ENCODE results near the gene CDH4. TPM values are rescaled to one million over a fixed set of nuclear protein-coding genes. Genes with fewer than 3 reads are reported as not detected.

The CDH4 gene
- polyA plus RNA-seq, 1 experiment: 1.5 TPM

GRCh38 chr20:61929561-61929960 is 677.5 kb downstream of the CDH4 start:
- TF ChIP-seq, protein P1, sequence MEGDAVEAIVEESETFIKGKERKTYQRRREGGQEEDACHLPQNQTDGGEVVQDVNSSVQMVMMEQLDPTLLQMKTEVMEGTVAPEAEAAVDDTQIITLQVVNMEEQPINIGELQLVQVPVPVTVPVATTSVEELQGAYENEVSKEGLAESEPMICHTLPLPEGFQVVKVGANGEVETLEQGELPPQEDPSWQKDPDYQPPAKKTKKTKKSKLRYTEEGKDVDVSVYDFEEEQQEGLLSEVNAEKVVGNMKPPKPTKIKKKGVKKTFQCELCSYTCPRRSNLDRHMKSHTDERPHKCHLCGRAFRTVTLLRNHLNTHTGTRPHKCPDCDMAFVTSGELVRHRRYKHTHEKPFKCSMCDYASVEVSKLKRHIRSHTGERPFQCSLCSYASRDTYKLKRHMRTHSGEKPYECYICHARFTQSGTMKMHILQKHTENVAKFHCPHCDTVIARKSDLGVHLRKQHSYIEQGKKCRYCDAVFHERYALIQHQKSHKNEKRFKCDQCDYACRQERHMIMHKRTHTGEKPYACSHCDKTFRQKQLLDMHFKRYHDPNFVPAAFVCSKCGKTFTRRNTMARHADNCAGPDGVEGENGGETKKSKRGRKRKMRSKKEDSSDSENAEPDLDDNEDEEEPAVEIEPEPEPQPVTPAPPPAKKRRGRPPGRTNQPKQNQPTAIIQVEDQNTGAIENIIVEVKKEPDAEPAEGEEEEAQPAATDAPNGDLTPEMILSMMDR (IDR thresholded peaks at IDR 0.05; ENCODE audit: insufficient read depth, low read depth, low read length): no peak
- POLR2A ChIA-PET: no interaction called here
- Histone ChIP-seq H3K4me3 (ENCODE audit: low read depth, low read length) (no peak overlapping the region), H3K36me3 (ENCODE audit: control insufficient read depth, insufficient read depth, low read length) (no peaks in the 10 kb centered on the region), H3K27me3 (ENCODE audit: control insufficient read depth, insufficient read depth, low read length) (no peaks in the 10 kb centered on the region)
- no peak for DNase-seq (ENCODE audit: low read depth)
- CTCF ChIA-PET: no interaction called here

DNA sequence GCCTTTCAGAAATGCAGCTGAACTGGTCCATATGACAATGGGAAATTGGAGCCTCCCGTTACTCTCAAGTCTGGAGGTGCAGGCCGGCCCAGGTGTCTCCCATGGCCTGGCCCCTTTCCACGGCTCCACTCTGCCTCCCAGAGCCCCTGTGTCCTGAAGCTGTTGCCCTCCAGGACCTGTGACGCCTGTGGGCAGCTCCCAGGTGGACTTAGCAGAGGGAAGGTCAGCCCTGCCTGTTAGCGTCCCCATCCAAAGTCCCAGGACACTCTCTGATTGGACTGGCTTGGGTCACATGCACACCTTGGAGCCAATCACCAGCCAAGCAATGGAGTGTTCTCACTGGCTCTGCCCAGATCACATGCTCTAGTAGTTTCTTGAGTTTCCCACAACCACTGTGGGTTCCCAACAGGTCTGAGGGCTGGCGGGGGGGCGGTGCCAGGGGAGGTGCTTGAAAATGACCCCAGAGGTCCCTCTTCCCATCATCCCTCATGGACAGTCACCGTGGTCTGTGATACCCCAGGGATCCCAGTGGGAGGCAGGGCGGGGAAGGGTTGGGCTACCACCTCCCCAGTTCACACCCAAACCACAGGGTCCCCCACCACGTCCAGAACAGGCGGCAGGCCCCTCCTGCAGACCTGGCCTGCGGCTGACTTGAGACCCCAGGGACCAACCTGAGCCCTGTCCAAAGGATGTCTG is 678.1 kb downstream of the CDH4 start:
- no peaks in the 10 kb centered on the region for H3K27me3 ChIP-seq (ENCODE audit: control insufficient read depth, insufficient read depth, low read length)
- ChIA-PET CTCF (no interaction called here), POLR2A (no interaction called here)
- TF ChIP-seq, protein P1 (IDR thresholded peaks at IDR 0.05; ENCODE audit: insufficient read depth, low read depth, low read length): no peak
- DNase-seq (ENCODE audit: low read depth): no peak
- H3K4me3 ChIP-seq (ENCODE audit: low read depth, low read length): no peak overlapping the region
- H3K36me3 ChIP-seq (ENCODE audit: control insufficient read depth, insufficient read depth, low read length): no peaks in the 10 kb centered on the region

DNA sequence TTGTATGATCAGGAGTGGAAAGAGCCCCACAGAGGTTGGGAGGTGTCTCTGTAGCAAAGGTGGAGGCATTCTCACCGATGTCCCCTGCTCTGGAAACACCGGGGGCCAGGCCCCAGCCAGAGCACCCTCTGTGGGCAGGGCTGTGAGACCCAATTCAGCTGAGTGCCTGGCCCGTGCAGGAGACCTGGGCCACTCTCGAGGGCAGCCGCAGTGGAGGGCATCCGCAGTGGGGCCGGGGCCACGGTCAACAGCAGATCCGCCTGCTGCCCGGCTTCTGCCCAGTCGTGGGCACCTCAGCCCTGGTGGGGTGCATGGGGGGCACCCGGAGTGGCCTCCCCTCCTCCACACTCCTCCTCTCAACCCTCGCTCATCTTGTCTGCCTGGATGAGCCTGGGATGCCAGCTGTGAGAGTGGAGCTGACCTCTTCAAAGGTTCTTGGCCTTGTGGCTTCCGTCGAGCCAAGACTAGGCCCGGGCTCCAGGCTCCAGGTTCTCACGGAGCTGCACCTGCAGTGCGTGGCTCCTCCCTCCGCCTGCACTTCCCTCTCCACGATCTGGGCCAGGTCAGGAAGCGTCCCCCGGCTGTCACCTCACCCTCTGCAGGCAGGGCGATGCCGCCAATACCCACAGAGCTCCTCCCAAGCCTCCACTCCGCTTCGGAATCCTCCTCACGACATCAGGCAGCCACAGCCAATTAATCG is 678.9 kb downstream of the CDH4 start:
- ChIA-PET POLR2A (no interaction called here), CTCF (no interaction called here)
- TF ChIP-seq, protein P1 (IDR thresholded peaks at IDR 0.05; ENCODE audit: insufficient read depth, low read depth, low read length): no peak
- DNase-seq (ENCODE audit: low read depth): no peak
- Histone ChIP-seq H3K36me3 (ENCODE audit: control insufficient read depth, insufficient read depth, low read length) (no peaks in the 10 kb centered on the region), H3K4me3 (ENCODE audit: low read depth, low read length) (no peak overlapping the region), H3K27me3 (ENCODE audit: control insufficient read depth, insufficient read depth, low read length) (no peaks in the 10 kb centered on the region)

- TF ChIP-seq, protein P1 (IDR thresholded peaks at IDR 0.05; ENCODE audit: insufficient read depth, low read depth, low read length): no peak
- CTCF ChIA-PET: no interaction called here
- H3K4me3 ChIP-seq (ENCODE audit: low read depth, low read length): no peak overlapping the region
- POLR2A ChIA-PET: no interaction called here
- DNase-seq (ENCODE audit: low read depth): no peak
- H3K36me3 ChIP-seq (ENCODE audit: control insufficient read depth, insufficient read depth, low read length): no peaks in the 10 kb centered on the region
- no peaks in the 10 kb centered on the region for H3K27me3 ChIP-seq (ENCODE audit: control insufficient read depth, insufficient read depth, low read length)
These were observed 679.6 kb downstream of the CDH4 start for GRCh38 chr20:61931476-61932198.

DNA sequence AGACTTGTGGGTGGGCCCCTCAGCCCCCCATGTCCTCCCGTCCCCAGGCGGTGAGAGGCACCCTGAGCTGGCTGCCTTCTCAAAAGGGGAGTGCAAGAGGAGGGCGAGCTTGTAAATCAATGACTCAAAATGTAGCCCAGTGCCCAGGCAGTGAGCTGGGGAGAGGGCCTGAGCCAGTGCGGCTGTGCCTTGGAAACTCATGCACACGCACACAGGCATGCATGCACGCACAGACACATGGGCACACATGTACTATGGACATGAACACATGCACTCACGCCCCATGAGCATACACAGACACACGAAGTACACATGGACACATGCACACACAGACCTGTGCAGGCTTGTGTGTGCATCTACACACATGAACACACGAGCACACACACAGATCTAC is 680.1 kb downstream of the CDH4 start:
- CTCF ChIA-PET: no interaction called here
- no peak for DNase-seq (ENCODE audit: low read depth)
- Histone ChIP-seq H3K27me3 (ENCODE audit: control insufficient read depth, insufficient read depth, low read length) (no peaks in the 10 kb centered on the region), H3K36me3 (ENCODE audit: control insufficient read depth, insufficient read depth, low read length) (no peaks in the 10 kb centered on the region), H3K4me3 (ENCODE audit: low read depth, low read length) (no peak overlapping the region)
- POLR2A ChIA-PET: no interaction called here
- TF ChIP-seq, protein P1 (IDR thresholded peaks at IDR 0.05; ENCODE audit: insufficient read depth, low read depth, low read length): no peak

Data from BJ (cell line).